Raji (cell line): Measurements from ENCODE around the gene RIPK4.

Experiments used
- POLR2A ChIP-seq: IDR thresholded peaks from 2 replicates; pipeline ENCODE4 v1.6.1; 2011; ENCODE audit warnings: low read depth, low read length, control low read depth; ENCODE audit not compliant: insufficient read depth

Gene RIPK4

DNA sequence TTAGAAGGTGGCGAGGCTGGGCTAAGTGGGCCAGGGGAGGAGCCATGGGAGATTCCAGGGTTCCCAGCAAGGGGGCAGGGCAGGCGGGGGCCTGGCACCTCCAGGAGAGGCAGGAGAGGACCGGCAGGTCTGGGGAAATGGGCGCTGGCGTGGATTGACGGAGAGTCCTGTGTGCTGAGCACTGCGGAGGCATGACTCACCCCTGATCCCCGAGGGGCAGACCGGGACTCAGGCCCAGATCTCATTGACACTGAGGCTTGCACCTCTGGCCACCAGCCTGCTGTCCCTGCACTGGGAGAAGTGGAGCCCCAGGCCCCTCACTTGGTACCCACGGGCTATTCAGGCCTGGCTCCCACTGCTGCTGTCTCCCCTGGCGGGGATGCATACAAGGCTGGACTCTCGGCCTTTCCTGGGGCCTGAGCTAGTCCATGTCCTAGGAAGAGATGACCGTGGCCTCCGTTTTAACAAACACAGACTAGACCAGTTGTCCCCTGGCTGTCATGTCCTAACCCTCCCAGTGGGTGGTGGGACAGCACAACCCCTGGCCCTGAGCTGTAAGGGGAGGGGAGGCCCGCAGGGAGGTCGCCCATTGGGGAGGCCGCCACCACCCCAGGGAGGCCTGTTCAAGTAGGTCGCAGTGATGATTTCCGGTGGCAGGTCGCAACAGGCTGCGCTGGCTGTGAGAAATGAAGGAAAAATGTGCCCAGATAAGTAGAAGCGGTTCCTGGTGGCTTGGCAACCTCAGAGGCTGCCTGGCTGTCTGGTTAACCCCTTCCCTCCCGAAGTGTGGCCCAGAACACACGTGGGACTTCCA, 39.7 kb downstream of the RIPK4 start:
- TF ChIP-seq POLR2A: no peak

DNA sequence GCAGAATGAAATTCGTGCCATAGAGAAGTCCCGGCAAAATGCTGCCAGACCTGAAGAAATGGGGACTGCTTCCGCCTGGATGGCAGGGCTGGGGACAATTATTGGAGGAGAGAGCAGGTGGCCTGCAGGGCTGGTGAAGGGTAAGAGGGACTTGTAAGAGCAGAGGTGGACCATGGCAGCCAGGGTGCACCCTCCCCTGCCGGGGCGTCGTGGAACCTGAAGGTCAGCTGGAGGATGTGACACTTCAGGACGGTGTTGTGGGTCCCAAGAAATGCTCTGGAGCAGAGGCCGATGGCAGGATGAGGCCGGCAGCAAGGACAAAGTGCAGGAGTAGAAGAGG, 40.3 kb downstream of the RIPK4 start:
- no peak for TF ChIP-seq POLR2A

DNA sequence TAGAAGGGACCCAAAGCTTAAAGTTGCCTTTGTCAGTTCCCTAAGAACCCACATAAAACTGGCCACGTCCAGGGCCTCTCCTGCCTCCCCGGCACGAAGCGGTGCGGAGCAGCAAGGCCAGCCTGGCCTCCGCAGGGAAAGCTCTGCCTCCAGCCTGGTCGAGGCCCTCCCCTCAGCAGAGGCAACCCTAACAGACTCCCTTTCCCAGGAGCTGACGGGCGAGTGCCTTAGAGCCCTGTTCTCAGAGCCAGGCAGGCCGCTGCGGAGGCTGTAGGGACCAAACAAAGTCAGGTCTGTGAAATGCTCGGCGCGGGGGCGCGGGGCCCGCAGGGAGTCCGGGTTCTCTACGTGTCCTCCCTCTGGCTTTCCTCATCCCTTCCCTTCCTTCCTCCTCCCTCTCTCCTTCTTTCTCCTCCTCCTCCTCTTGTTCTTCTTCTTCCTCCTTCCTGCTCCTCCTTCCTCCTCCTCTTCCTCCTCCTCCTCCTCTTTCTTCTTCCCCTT, 40.7 kb downstream of the RIPK4 start:
- no peak for TF ChIP-seq POLR2A

DNA sequence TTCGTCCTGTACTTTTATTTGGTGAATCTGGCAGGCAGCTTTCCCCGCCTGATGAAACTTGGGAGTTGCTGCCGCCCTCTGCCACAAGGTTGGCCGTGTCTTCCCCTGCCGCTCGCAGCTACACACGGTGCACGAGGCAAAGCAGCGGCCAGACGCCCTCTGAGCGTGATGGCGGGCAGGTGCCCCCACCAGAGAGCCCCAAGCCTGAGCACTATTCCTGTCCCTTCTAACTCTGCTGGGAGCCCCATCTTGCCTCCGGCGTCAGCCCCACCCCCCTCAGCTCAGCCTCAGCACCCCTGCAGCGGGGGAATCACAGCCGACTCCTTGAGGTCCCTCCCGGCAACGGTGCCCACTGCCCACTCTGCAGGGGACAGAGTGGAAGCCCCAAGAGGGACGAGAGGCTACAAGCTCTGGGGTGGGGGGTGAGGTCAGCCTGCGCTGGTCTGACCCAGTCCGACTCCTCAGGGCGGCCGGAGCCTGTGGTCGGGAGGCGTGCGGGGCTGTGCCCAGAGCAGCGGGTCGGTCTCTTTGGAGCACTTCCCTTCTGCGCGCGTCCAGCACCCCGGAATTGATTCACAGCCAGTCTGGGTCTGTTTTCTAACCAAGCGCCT, 41.3 kb downstream of the RIPK4 start:
- no peak for TF ChIP-seq POLR2A

DNA sequence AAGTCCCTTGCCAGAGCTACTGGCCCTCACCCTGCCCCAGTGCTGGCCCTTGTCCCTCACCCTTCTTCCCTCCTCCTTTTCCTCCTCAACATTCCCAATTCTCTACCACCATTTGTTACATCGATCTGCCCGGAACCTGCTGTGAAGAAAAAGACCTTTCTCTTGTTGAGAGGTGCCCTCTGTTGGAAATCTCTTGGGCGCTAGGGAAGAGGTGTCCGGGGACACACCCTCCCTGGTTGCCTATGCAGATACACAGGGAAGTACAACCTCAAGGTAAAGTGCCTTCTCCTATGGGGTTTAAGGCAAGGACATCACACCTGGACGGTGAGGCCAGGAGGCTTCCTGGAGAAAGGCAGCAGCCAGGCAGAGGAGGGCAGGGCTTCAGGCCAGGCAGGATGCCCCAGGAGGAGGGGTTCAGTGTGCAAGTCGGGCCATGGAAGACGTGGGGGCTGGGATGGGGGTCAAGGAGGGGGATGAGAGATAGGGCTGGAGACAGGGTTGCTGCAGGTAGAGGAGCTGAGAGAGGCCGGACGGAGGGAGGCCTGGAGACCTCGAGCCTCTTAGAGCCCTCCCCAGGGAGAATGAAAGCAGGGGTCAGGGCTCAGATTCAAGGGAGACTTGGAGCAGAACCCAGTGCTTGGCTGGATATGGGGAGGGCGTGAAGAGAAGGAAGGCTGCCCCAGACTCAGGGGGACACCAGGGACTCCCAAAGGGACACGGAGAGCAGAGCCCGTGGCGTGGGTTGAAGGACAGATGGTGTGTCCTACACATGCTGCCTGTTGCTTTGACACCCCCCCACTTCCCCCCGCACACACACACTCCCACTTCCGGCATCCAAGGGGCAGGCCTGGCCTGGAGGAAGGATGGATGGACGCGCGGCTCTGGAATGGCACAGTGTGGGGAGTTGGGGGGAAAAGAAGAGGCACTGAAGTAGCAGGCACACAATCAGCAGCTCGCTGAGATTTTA, 44.5 kb downstream of the RIPK4 start:
- TF ChIP-seq POLR2A: no peak

DNA sequence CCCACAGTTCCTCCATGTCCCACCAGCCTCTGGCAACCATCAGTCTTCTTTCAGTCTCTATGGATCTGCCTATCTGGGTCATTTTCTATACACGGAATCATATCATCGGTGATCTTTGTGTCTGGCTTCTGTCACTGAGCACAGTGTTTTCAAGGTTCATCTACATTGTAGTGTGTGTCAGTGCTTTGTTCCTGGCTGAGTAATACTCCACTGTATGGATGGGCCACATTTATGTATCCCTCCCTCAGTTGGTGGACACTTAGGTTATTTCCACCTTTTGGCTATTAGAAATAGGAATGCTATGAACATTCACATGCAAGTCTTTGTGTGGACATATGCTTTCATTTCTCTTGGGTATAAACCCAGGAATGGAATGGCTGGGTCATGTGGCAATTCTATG, 46.6 kb downstream of the RIPK4 start:
- TF ChIP-seq POLR2A: no peak

DNA sequence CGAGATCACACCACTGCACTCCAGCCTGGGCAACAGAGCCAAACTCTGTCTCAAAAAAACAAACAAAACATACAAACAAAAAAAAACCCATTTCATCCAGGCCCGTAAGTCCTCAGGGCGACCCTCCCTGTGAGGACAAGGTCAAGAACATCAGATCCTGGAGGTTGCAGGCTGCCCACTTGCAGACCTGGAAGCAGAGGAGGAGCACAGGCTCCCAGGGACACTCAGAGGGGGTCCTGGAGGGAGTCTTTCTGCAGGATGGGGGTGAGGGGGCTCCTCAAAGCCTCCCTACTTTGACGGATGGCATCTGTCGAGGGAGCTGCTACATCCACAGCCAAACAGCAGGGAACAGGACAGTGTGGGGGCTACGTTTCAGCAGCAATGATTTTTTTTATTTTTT, 47.2 kb downstream of the RIPK4 start:
- TF ChIP-seq POLR2A: no peak

DNA sequence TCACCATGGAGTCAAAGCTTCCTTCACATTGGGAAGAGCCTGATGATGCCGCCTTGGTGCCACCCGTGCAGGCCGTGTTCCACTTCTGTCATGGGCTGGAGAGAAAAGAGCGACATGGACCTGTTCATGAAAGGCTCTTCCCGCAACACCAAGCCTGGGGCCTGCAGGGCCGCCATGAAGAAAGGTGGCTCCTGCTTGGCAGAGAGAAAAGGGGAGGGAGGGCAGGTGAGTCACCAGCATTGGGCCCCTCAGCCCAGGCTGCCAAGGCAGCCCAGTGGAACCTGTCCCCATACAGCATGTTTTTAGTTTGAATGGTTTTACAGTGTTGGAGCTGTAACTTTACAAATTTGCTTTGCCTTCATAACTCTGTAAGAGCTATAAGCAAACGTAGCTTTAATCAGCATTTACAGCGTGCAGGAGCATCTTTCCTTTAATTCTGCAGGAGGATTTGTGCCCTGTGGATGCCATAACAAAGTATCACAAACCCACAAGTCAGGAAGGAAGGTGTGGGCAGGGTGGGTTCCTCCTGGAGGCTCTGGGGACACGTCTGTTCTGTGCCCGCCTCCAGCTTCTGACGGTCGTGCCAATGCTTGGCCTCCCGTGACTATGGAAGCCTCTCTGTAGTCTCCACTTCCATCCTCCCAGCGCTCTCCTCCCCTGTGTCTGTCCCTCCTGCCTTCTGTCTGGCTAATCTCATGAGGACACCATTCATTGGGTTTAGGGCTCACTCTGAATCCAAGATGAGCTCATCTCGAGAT, 49.1 kb downstream of the RIPK4 start:
- no peak for TF ChIP-seq POLR2A

DNA sequence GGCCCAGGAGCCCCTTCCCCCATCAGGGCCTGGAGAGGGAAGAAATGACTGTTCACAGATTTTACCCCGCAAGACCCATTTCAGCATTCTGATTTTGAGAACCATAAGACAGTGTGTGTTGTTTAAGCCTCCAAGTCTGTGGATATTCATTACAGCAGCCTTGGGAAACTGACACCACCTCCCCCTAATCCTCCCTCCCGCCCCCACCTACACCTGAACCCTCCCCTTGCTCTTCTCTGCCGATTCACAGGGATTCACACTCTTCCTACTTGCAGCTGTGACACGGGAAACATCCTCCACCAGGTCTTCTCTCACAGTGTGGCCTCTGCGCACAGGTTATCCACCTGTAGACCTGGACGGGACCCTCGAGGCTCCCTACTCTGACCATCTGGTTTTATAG, 50.1 kb downstream of the RIPK4 start:
- no peak for TF ChIP-seq POLR2A

DNA sequence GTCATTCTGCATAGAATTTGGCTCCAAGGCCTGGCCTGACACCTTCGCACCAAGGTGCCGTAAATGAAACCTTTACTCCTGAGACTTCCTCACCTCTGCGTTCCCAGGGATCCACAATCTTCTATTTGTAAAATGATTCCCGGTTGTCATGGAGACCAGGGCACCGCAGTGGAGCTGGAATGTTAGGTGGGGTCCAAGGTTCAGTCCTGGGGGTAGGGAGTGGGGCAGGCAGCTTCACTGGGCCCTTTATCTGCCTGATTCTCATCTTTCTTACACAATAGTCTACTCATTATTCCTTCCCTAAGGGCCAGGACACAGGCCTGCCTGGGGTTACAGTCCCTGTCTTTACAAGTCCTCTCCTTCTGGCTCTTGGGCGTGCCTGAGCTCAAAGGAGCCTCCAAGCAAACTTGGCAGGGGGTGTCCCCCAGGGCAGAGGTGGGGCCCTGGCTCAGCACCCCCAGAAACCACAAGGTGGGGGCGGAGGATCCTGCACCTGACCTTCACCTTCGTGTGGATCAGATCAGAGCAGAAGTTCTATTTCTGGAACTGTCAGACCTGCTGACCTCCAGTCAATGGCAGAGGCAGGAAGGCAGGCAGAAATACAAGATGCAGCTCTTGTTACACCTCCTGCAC, 51.1 kb downstream of the RIPK4 start:
- no peak for TF ChIP-seq POLR2A

DNA sequence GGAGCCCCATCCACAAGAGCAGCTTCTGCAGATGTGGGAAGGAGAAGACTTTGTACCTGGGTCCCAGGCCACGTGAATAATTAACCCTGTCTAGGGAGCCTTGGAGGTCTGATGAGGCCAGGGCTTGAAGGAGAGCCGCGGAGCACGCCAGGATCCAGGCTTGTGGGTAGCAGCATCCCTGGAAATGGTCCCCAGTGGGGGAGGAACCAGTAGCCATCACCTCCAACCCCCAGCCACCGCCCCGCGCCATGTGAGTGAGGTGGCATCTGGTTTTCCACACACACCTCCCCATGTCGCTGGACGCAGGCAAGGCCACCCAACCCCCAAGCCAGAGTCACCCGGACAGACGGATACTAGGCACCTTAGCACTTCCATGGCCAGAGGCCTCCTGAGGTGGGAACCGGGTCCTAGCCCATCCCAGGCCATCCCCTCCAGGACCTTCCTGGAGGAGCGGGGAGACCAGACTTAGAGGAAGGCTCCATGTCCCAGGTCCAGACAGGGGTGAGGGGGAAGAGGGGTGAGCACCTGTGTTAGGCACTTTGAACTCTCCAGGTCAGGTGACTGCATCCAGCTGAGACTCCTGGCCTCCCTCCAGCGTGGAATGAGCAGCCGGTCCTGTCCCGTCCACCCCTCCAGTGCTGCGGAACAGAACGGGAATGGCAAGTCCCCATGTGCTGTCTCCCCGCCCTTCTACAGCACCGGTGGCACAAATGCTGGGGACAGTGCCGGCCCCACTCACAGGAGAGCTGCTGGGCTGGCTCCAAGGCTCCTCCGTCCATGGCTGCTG, 53.2 kb downstream of the RIPK4 start:
- no peak for TF ChIP-seq POLR2A

DNA sequence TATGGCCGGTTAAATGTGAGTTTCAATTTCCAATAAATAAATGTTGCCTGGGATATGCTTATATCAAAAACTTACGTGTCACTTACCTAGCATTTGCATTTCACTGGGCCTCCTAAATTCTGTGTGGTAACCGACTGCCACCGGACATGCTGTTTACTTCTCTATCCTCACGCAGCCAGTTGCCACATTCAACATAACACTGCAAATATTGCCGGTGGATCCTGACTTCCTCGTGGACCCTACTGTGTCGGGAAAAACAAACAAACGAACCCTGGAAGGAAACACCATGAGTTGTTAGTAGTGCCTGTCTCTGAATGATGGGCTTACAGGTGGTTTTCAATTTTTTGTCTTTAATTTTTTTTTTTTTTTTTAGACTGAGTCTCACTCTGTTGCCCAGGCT, 54.1 kb downstream of the RIPK4 start:
- TF ChIP-seq POLR2A: no peak

DNA sequence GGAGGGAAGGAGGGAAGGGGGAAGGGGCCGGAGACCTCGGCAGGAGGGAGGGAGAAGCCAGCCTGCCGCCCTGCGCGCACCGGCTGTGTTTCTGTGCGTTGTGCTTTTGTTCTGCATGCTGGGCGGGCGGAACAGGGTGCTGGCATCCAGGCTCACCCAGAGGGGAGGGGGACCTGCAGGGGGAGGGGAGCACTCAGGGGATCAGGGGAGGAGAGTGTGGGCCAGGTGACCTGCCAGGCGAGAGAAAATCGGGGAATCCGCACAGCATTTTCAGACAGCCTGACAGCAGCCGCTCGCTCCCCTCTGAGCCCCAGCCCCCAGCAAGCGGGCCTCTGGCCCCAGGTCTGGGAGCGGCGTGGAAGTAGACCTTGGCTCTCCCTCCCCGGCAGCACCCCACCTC, 54.7 kb downstream of the RIPK4 start:
- TF ChIP-seq POLR2A: no peak
